Measurements from ENCODE around the gene ENO1. TPM values are rescaled to one million over a fixed set of nuclear protein-coding genes. Genes with fewer than 3 reads are reported as not detected.

ENO1 gene
- total and polyA plus RNA-seq, 10 of the 15 experiments (the other 5 are each of a cell fraction or from before 2014, with no cell fraction given): 1,850 to 4,219 (median 2,331) TPM

DNA sequence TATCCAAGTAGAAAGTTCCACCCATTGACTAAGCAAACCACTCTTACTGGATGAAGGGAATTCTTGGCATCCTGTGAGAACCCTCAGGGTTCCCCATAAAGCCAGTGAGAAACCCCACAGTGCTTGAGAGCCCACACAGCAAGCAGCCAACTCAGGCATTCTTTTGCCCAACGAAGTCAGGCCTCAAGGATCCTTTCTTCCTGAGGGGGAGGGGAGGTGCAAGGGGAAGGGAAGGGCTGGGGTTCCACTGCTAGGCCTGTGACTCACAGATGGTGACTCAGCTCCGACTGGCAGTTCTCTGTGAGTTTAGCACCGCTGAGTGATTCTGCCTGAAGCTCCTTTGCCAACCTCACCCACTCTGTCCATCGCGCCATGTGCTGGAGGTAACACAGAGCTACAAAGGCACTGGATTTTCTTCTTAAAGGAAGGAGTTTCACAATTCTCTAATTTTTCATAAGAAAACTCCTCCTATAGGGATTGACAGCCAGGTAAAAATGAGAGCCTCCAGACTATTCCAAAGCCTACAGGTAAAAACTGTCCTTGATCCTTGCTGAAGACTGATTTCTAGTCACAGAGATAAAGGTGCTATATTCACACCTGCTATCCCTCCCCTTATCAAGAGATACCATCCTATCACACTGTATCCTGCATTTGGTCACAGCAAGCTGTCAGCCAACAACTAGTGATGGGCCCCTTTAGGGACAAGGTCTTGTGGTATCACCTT is 4.8 kb downstream of the ENO1 start:
- intact Hi-C loops (cut with micrococcal nuclease; ENCODE audit: unreplicated experiment) (no loop called here), in situ Hi-C loops (cut with MboI) (no loop called here)
- Histone ChIP-seq H4K20me1 (ENCODE audit: control insufficient read depth, insufficient read depth) (peaks cover 47% of the 10 kb centered on the region), H3K9me3 (replicated peaks; ENCODE audit: control insufficient read depth, insufficient read depth, low read length) (no peaks in the 10 kb centered on the region; the same call in 2 of the 3 replicates), H2AFZ (ENCODE audit: control insufficient read depth, low read depth, low read length) (no peak overlapping the region), H3K4me3 (peak overlapping the region; percentile 89), H3K36me3 (ENCODE audit: control insufficient read depth in 2 of 2, insufficient read depth in 2 of 2, low read length in 1 of 2) (peaks cover 41 to 60% of the 10 kb centered on the region in 2 experiments), H3K4me1 (ENCODE audit: control insufficient read depth, insufficient read depth, low read length) (peaks cover 17% of the 10 kb centered on the region), H3K4me2 (ENCODE audit: control insufficient read depth, insufficient read depth) (peak overlapping the region; percentile 48), H3K9ac (ENCODE audit: control insufficient read depth, insufficient read depth, low read length) (peak overlapping the region; percentile 45), H3K79me2 (ENCODE audit: control insufficient read depth, insufficient read depth, low read length) (peaks cover 98% of the 10 kb centered on the region), H3K27ac (ENCODE audit: control insufficient read depth, insufficient read depth) (peak overlapping the region; percentile 53; the same call in 1 of the 2 replicates), H3K27me3 (replicated peaks in 1 of 2; ENCODE audit: control insufficient read depth in 2 of 2, insufficient read depth in 2 of 2, low read length in 1 of 2) (no peaks in the 10 kb centered on the region)
- RAD21 ChIA-PET (ENCODE audit: unreplicated experiment): interaction anchor here (1.0 to 1.2 kb wide), 2 partner anchors 228 to 248 kb away, joined by 3 read pairs; no protein-coding TSS in a partner anchor
- ATAC-seq (peak; percentile 11), FAIRE-seq (no peak), DNase-seq (ENCODE audit: low read depth, low spot score) (no peak)
- CTCF ChIA-PET: interaction anchor here (0.6 to 2.1 kb wide), 6 partner anchors 9 to 183 kb away, joined by 3 to 14 read pairs (median 3); no protein-coding TSS in a partner anchor
- WGBS (ENCODE audit: insufficient coverage, insufficient replicate concordance, low lambda C conversion rate, missing lambda C conversion rate): 39% methylated on average over 5 of the region's 5 CpGs
- no TSS peak for BruUV-seq (replicated peaks)
- POLR2A ChIA-PET: interaction anchor here (0.7 to 1.7 kb wide), 2 partner anchors 14 to 932 kb away, joined by 5 to 7 read pairs; no protein-coding TSS in a partner anchor
- TF ChIP-seq HDAC2 (IDR thresholded peaks at IDR 0.05) (no peak), EP300 (IDR thresholded peaks at IDR 0.05; ENCODE audit: borderline replicate concordance in 1 of 2, control insufficient read depth in 1 of 2, low read depth in 2 of 2, low read length in 2 of 2) (no peak), PKNOX1 (IDR thresholded peaks at IDR 0.05) (peak; percentile 55), ZNF274 (IDR thresholded peaks at IDR 0.05; ENCODE audit: insufficient read depth, insufficient read length) (no peak), MXI1 (IDR thresholded peaks at IDR 0.05; ENCODE audit: low read depth, low read length) (peak; percentile 21; the same call in 1 of the 2 replicates), POLR2AphosphoS5 (IDR thresholded peaks at IDR 0.05; ENCODE audit: low read length) (0 out of 2 replicates have a peak, but pooled peaks have one; percentile 6), HDGF (IDR thresholded peaks at IDR 0.05) (no peak), PAX5 (IDR thresholded peaks at IDR 0.05; ENCODE audit: borderline replicate concordance, low read depth, low read length) (0 out of 2 replicates have a peak, but pooled peaks have one; percentile 15), BACH1 (IDR thresholded peaks at IDR 0.05; ENCODE audit: borderline replicate concordance) (peak; percentile 62)
- TF ChIP-seq, protein P1, sequence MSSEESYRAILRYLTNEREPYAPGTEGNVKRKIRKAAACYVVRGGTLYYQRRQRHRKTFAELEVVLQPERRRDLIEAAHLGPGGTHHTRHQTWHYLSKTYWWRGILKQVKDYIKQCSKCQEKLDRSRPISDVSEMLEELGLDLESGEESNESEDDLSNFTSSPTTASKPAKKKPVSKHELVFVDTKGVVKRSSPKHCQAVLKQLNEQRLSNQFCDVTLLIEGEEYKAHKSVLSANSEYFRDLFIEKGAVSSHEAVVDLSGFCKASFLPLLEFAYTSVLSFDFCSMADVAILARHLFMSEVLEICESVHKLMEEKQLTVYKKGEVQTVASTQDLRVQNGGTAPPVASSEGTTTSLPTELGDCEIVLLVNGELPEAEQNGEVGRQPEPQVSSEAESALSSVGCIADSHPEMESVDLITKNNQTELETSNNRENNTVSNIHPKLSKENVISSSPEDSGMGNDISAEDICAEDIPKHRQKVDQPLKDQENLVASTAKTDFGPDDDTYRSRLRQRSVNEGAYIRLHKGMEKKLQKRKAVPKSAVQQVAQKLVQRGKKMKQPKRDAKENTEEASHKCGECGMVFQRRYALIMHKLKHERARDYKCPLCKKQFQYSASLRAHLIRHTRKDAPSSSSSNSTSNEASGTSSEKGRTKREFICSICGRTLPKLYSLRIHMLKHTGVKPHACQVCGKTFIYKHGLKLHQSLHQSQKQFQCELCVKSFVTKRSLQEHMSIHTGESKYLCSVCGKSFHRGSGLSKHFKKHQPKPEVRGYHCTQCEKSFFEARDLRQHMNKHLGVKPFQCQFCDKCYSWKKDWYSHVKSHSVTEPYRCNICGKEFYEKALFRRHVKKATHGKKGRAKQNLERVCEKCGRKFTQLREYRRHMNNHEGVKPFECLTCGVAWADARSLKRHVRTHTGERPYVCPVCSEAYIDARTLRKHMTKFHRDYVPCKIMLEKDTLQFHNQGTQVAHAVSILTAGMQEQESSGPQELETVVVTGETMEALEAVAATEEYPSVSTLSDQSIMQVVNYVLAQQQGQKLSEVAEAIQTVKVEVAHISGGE (CRISPR knock-in tag; IDR thresholded peaks at IDR 0.05): no peak
- TF ChIP-seq, protein P2, sequence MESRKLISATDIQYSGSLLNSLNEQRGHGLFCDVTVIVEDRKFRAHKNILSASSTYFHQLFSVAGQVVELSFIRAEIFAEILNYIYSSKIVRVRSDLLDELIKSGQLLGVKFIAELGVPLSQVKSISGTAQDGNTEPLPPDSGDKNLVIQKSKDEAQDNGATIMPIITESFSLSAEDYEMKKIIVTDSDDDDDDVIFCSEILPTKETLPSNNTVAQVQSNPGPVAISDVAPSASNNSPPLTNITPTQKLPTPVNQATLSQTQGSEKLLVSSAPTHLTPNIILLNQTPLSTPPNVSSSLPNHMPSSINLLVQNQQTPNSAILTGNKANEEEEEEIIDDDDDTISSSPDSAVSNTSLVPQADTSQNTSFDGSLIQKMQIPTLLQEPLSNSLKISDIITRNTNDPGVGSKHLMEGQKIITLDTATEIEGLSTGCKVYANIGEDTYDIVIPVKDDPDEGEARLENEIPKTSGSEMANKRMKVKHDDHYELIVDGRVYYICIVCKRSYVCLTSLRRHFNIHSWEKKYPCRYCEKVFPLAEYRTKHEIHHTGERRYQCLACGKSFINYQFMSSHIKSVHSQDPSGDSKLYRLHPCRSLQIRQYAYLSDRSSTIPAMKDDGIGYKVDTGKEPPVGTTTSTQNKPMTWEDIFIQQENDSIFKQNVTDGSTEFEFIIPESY (IDR thresholded peaks at IDR 0.05): no peak
- SMC1A ChIA-PET (ENCODE audit: uncharacterized antibody, unreplicated experiment): interaction anchor here (0.7 to 1.5 kb wide), 6 partner anchors 11 to 87 kb away, joined by 3 to 5 read pairs (median 3); no protein-coding TSS in a partner anchor

All from GM12878 (cell line).